RWPE2 (cell line): ENCODE data around the gene CD109.

Experiments
- ATAC-seq: fragments of 200-7000 bp; cut with Tn5 transposase; 3 replicates; pipeline ENCODE4 v1.9.1; 2021; ENCODE audit warnings: low read depth
- DNase-seq: peaks from one replicate; pipeline ENCODE4 v3.0.0-alpha.2; 2020; ENCODE audit warnings: low spot score
- H3K27ac ChIP-seq: fragments of 450-650 bp; 2 replicates; pipeline ENCODE4 v1.5.1; 2017; ENCODE audit warnings: mild to moderate bottlenecking; ENCODE audit not compliant: poor library complexity, severe bottlenecking
- H3K27me3 ChIP-seq: fragments of 250-450 bp; sonication (Bioruptor Pico); 2 replicates; pipeline ENCODE4 v1.5.1; 2021; ENCODE audit warnings: mild to moderate bottlenecking, moderate library complexity; ENCODE audit not compliant: insufficient read depth, poor library complexity, severe bottlenecking
- H3K36me3 ChIP-seq: fragments of 250-450 bp; sonication (Bioruptor Pico); 2 replicates; pipeline ENCODE4 v1.5.1; 2020; ENCODE audit warnings: low read depth, mild to moderate bottlenecking, moderate library complexity
- H3K4me1 ChIP-seq: fragments of 250-450 bp; sonication (Bioruptor Pico); 2 replicates; pipeline ENCODE4 v1.5.1; 2021; ENCODE audit warnings: mild to moderate bottlenecking, moderate library complexity; ENCODE audit not compliant: insufficient read depth, poor library complexity, severe bottlenecking
- H3K4me3 ChIP-seq: fragments of 250-450 bp; sonication (Bioruptor Pico); 2 replicates; pipeline ENCODE4 v1.5.1; 2021; ENCODE audit warnings: mild to moderate bottlenecking, moderate library complexity; ENCODE audit not compliant: severe bottlenecking
- H3K9me3 ChIP-seq: fragments of 250-450 bp; sonication (Bioruptor Pico); 2 replicates; pipeline ENCODE4 v1.5.1; 2021; ENCODE audit warnings: mild to moderate bottlenecking, moderate library complexity; ENCODE audit not compliant: severe bottlenecking
- CTCF ChIP-seq: fragments of 450-650 bp; IDR thresholded peaks from one replicate; pipeline ENCODE4 v1.5.1; 2017; ENCODE audit warnings: mild to moderate bottlenecking, moderate library complexity; ENCODE audit not compliant: poor library complexity, severe bottlenecking

Gene CD109

GRCh38 chr6:73688351-73688750, 7.7 kb upstream of the CD109 start:
- Histone ChIP-seq H3K27ac (no peak overlapping the region), H3K4me3 (no peak overlapping the region), H3K36me3 (no peaks in the 10 kb centered on the region), H3K27me3 (no peaks in the 10 kb centered on the region), H3K4me1 (peaks cover 2% of the 10 kb centered on the region), H3K9me3 (no peaks in the 10 kb centered on the region)
- TF ChIP-seq CTCF = no peak
- no peak for DNase-seq
- ATAC-seq = no peak

GRCh38 chr6:73690056-73690455, 5.9 kb upstream of the CD109 start:
- ATAC-seq (no peak), DNase-seq (no peak)
- Histone ChIP-seq H3K9me3 (no peaks in the 10 kb centered on the region), H3K36me3 (no peaks in the 10 kb centered on the region), H3K27me3 (no peaks in the 10 kb centered on the region), H3K4me3 (no peak overlapping the region), H3K4me1 (peaks cover 14% of the 10 kb centered on the region), H3K27ac (no peak overlapping the region)
- no peak for TF ChIP-seq CTCF

GRCh38 chr6:73691512-73691911, 4.5 kb upstream of the CD109 start:
- H3K9me3 ChIP-seq = no peaks in the 10 kb centered on the region
- H3K4me1 ChIP-seq = peaks cover 18% of the 10 kb centered on the region
- TF ChIP-seq CTCF = no peak
- DNase-seq (no peak), ATAC-seq (no peak)
- no peak overlapping the region for H3K27ac ChIP-seq
- no peak overlapping the region for H3K4me3 ChIP-seq
- no peaks in the 10 kb centered on the region for H3K36me3 ChIP-seq
- no peaks in the 10 kb centered on the region for H3K27me3 ChIP-seq

- H3K4me1 ChIP-seq = peaks cover 34% of the 10 kb centered on the region
- peak overlapping the region; percentile 99 for H3K27ac ChIP-seq
- H3K4me3 ChIP-seq = peak overlapping the region; percentile 54
- TF ChIP-seq CTCF = no peak
- DNase-seq (no peak), ATAC-seq (peak; percentile 45)
- no peaks in the 10 kb centered on the region for H3K9me3 ChIP-seq
- H3K27me3 ChIP-seq = no peaks in the 10 kb centered on the region
- H3K36me3 ChIP-seq = peaks cover 25% of the 10 kb centered on the region
Measured at GRCh38 chr6:73694711-73695411, 1.1 kb upstream of the CD109 start.

GRCh38 chr6:73696966-73697655, 1.1 kb downstream of the CD109 start:
- DNase-seq (no peak), ATAC-seq (no peak)
- TF ChIP-seq CTCF = no peak
- Histone ChIP-seq H3K9me3 (no peaks in the 10 kb centered on the region), H3K36me3 (peaks cover 41% of the 10 kb centered on the region), H3K27me3 (no peaks in the 10 kb centered on the region), H3K4me3 (peak overlapping the region; percentile 54), H3K27ac (peak overlapping the region; percentile 99), H3K4me1 (peaks cover 39% of the 10 kb centered on the region)
